ENCODE data around the gene CNOT11. TPM values are rescaled to one million over a fixed set of nuclear protein-coding genes. Genes with fewer than 3 reads are reported as not detected.

The CNOT11 gene
- total and polyA plus RNA-seq, 2 of the 4 experiments (the other 2 are of a cell fraction), result 36.4 to 55.8 TPM

- Histone ChIP-seq H3K18ac (ENCODE audit: low read depth, low read length) (no peak overlapping the region), H2AK9ac (replicated peaks; ENCODE audit: low read depth, low read length, poor library complexity) (no peak overlapping the region), H3K14ac (replicated peaks; ENCODE audit: low read depth, low read length) (no peak overlapping the region), H2BK120ac (ENCODE audit: low read depth, low read length) (no peak overlapping the region), H2BK20ac (ENCODE audit: low read depth, low read length) (no peak overlapping the region), H2AFZ (replicated peaks; ENCODE audit: low read length, poor library complexity) (no peak overlapping the region), H3K9ac (ENCODE audit: low read depth, low read length) (no peak overlapping the region), H2AK5ac (ENCODE audit: low read depth, low read length) (no peak overlapping the region), H3K4ac (ENCODE audit: low read depth, low read length) (no peak overlapping the region), H3K4me2 (ENCODE audit: low read depth, low read length) (no peak overlapping the region), H2BK5ac (ENCODE audit: low read depth, low read length, poor library complexity, severe bottlenecking) (no peak overlapping the region), H3K27me3 (ENCODE audit: control insufficient read depth, insufficient read depth, low read length) (no peaks in the 10 kb centered on the region), H4K20me1 (ENCODE audit: insufficient read depth, low read length) (peaks cover 6% of the 10 kb centered on the region; the same call in 1 of the 2 replicates), H2BK15ac (ENCODE audit: low read depth, low read length) (no peak overlapping the region), H3K23ac (ENCODE audit: low read depth, low read length) (no peak overlapping the region), H4K91ac (ENCODE audit: insufficient read depth, low read depth, low read length) (no peak overlapping the region), H4K5ac (ENCODE audit: low read depth, low read length) (no peak overlapping the region), H3K4me1 (ENCODE audit: control insufficient read depth, insufficient read depth, low read length) (no peaks in the 10 kb centered on the region), H3K79me1 (ENCODE audit: low read depth in 1 of 2, low read length in 2 of 2) (peaks cover 21 to 48% of the 10 kb centered on the region in 2 experiments), H3K27ac (ENCODE audit: insufficient read depth, low read length) (no peak overlapping the region), H3K4me3 (ENCODE audit: insufficient read depth, low read depth, low read length) (no peak overlapping the region), H3K9me3 (ENCODE audit: control insufficient read depth, insufficient read depth, low read length) (peaks cover 2% of the 10 kb centered on the region; the same call in 1 of the 2 replicates), H3K36me3 (ENCODE audit: control insufficient read depth, insufficient read depth, low read length) (peaks cover 44% of the 10 kb centered on the region), H4K8ac (ENCODE audit: low read depth in 2 of 2, low read length in 2 of 2) (no peak overlapping the region), H3K56ac (ENCODE audit: extremely low read depth, insufficient read depth, low read length) (no peak overlapping the region), H3K9me1 (ENCODE audit: insufficient read depth, low read length) (peaks cover 2% of the 10 kb centered on the region; the same call in 1 of the 2 replicates)
- WGBS, 2 experiments (ENCODE audit: extremely low coverage in 2 of 2, insufficient read length in 1 of 2), result 84% methylated on average over 2 of the region's 4 CpGs; no CpG with 5 or more reads in 1 of the 2 experiments
- CTCF ChIA-PET, result no interaction called here
- ATAC-seq (ENCODE audit: low read depth) (no peak), DNase-seq (no peak)
- in situ Hi-C loops (cut with MboI; ENCODE audit: low sequenced_read_pairs), result no loop called here
- intact Hi-C loops (cut with micrococcal nuclease), result no loop called here
- BruUV-seq (replicated peaks), result no TSS peak
- TF ChIP-seq MXI1 (IDR thresholded peaks at IDR 0.05; ENCODE audit: borderline replicate concordance, low read depth, low read length), result no peak
- TF ChIP-seq CEBPB (IDR thresholded peaks at IDR 0.05; ENCODE audit: low read depth, low read length), result no peak
- no peak for TF ChIP-seq USF2 (IDR thresholded peaks at IDR 0.05; ENCODE audit: low read depth, low read length)
- no peak for TF ChIP-seq POLR2A (IDR thresholded peaks at IDR 0.05; ENCODE audit: low read depth, low read length)
- no peak for TF ChIP-seq FOS (IDR thresholded peaks at IDR 0.05; ENCODE audit: low read depth, low read length)
- no peak for TF ChIP-seq NFE2L2 (IDR thresholded peaks at IDR 0.05; ENCODE audit: low read depth, low read length)
- TF ChIP-seq CHD1 (IDR thresholded peaks at IDR 0.05; ENCODE audit: low read depth, low read length), result no peak
- TF ChIP-seq MAZ (IDR thresholded peaks at IDR 0.05; ENCODE audit: borderline replicate concordance, low read depth, low read length), result no peak
- TF ChIP-seq ELK1 (IDR thresholded peaks at IDR 0.05; ENCODE audit: borderline replicate concordance, low read depth, low read length), result no peak
- TF ChIP-seq CTCF (conservative IDR thresholded peaks at IDR 0.05; ENCODE audit: low read depth, low read length), result no peak
- no peak for TF ChIP-seq RCOR1 (IDR thresholded peaks at IDR 0.05; ENCODE audit: insufficient replicate concordance, low read length)
- TF ChIP-seq SMC3 (IDR thresholded peaks at IDR 0.05; ENCODE audit: low read depth, low read length), result no peak
- no peak for TF ChIP-seq MAFK (IDR thresholded peaks at IDR 0.05; ENCODE audit: low read depth, low read length)
- TF ChIP-seq RFX5 (IDR thresholded peaks at IDR 0.05; ENCODE audit: low read depth, low read length), result no peak
- POLR2A ChIA-PET (ENCODE audit: unreplicated experiment), result no interaction called here
- dilution Hi-C loops (cut with HindIII; ENCODE audit: low sequenced_read_pairs, unreplicated experiment), result no loop called here
Observed at GRCh38 chr2:101262142-101262541, 9.5 kb downstream of the CNOT11 start.
